Gastroesophageal sphincter (tissue), 2 donors: Measurements from ENCODE around the gene IFT74.

Experiments
- EP300 ChIP-seq: sonication (generic); formaldehyde crosslinking; IDR thresholded peaks from one replicate; pipeline ENCODE4 v1.6.1; 2017; ENCODE audit warnings: antibody characterized with exemption, mild to moderate bottlenecking
- POLR2AphosphoS5 ChIP-seq: sonication (generic); formaldehyde crosslinking; IDR thresholded peaks from one replicate; pipeline ENCODE4 v1.6.1; 2017; ENCODE audit warnings: antibody characterized with exemption

DNA sequence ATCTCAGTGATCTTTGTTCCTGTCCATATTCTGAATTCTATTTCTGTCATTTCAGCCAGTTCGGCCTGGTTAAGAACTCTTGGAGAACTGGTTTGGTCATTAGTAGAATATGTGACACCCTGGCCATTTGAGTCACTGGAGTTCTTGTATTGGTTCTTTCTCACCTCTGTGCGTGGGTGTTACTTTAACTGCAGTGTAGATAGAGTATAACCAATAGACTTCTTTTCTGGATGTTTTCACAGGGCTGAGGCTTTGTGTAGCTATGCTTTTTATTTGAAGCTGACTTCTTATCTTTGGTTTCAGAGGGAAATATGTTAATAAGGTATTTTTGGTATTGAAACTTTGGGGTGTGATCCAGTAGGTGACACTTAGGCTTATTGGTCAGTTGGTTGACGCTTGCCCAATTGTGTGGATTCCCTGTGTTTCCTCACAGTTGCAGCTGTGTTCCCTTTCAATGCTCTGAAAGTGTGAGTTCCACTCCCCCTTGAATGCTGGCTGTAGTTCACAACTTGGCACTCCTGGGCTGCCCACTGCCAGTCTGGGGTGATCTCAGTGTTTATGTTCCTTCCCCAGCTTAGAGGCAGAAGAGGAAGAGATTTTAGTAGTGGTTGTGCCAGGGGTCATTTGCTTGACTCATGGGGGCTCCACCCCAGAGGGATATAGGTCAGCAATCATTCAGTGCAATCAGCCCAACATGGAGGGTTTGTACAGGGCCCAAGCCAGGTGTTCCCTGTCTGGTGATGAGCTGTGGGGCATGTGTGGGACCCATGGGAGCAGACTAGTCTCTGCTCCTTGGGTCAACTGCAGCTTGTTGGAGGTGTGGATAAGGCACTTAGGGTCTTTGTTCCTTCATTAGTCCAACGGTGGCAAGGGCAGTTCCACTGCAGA, 117.9 kb downstream of the IFT74 start:
- no peak for TF ChIP-seq EP300
- no peak for TF ChIP-seq POLR2AphosphoS5
